AG09319 (cell line): ENCODE data around the gene CCDC180.

Source experiments
- DNase-seq: peaks from one replicate; pipeline ENCODE4 v3.0.0-alpha.2; 2010; ENCODE audit warnings: low read depth; ENCODE audit errors: extremely low read depth
- TF ChIP-seq, protein P1 (sequence below): IDR thresholded peaks from 2 replicates; pipeline ENCODE4 v1.5.1; 2011; ENCODE audit warnings: low read depth, mild to moderate bottlenecking, inconsistent platforms, low read length, moderate library complexity

CCDC180 gene

DNA sequence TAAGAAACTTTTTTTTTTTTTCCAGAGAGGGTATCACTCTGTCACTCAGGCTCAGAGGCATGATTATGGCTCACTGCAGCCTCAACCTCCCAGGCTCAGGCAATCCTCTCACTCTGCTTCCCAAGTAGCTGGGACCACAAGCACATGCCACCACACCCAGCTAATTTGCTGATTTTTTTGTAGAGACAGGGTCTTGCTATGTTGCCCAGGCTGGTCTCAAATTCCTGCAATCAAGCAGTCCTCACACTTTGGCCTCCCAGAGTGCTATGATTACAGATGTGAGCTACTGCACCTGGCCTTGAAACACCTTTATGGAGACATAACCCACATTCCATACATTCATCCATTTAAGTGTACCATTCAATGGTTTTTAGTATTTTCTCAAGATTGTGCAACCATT, 23.7 kb upstream of the CCDC180 start:
- DNase-seq, result no peak
- TF ChIP-seq, protein P1, sequence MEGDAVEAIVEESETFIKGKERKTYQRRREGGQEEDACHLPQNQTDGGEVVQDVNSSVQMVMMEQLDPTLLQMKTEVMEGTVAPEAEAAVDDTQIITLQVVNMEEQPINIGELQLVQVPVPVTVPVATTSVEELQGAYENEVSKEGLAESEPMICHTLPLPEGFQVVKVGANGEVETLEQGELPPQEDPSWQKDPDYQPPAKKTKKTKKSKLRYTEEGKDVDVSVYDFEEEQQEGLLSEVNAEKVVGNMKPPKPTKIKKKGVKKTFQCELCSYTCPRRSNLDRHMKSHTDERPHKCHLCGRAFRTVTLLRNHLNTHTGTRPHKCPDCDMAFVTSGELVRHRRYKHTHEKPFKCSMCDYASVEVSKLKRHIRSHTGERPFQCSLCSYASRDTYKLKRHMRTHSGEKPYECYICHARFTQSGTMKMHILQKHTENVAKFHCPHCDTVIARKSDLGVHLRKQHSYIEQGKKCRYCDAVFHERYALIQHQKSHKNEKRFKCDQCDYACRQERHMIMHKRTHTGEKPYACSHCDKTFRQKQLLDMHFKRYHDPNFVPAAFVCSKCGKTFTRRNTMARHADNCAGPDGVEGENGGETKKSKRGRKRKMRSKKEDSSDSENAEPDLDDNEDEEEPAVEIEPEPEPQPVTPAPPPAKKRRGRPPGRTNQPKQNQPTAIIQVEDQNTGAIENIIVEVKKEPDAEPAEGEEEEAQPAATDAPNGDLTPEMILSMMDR, result no peak

DNA sequence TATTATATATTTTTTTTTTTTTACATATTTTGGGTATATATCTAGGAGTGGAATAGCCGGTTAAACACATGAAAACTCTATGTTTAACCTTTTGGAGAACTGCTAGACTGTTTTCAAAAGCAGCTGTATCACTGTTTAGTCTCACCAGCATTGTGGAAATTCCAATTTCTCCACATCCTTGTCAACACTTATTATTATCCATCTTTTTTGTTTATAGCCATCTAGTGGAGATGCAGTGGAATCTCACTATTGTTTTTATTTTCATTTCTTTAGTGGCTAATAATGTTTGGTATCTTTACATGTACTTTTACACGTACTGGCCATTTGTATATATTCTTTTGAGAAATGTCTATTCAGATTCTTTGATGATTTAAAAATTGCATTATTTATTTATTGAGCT, 22.7 kb upstream of the CCDC180 start:
- TF ChIP-seq, protein P1, result no peak
- no peak for DNase-seq

DNA sequence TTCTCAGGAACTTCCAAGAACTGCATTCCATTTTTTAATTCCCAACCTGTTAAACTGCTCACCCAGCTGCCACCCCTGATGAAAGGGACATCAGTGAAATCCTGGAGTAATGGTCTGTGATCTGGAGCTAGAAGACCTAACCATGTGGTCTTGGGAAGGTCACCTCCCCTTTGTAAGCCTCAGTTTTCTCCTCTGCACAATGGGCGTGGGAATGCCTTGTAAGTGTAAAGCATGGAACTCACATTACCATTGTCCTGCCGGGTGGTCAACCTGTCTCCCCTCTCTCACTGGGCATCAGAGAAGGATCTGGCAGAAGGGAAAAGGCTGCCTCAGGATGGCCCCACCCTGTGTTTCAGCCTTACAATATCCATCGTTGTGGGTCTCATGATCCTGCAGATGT, 15.3 kb upstream of the CCDC180 start:
- TF ChIP-seq, protein P1, result no peak
- DNase-seq, result no peak

DNA sequence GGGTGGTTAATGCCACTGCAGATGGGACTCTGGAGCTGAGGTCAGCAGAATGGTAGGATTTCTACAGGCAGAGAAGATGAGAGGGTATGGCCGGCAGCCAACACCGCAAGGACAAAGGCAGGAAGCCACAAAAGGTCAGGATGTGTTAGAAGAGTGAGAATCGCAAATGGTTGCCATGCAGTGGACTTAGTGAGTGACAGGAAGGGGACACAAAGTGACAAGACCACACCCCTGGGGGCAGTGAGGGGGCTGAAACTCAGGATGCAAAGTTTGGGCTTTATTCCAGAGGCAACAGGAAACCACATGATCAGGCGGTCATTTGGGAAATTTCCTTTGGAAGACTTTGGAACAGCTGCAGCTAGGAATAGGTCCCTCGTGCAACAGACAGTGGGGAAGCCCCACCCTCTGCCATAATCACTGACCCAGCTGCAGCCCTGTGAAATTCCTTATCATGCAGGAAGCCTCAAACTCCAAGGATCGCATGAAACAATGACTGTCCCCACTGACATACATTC, 14.2 kb upstream of the CCDC180 start:
- peak; percentile 2 for DNase-seq
- TF ChIP-seq, protein P1, result no peak

DNA sequence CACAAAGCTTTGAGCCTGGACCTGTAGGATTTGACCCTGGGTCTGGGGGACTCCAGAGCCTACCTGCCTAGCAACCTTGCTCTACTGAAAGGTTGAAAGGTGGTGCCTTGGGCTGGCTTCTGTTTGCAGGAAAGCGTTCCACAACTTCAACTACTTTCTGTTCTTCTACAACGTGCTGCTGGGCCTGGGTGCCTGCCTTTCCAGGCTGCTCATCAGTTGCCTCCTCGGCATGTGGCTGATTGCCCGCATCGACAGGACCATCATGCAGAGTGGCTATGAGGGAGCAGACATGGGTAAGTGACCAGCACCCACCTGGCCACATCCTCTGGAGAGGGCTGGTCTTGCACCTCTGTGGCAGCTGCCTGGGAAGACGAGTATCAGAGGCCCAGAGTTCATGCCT, 13.6 kb upstream of the CCDC180 start:
- DNase-seq, result no peak
- TF ChIP-seq, protein P1, result no peak

DNA sequence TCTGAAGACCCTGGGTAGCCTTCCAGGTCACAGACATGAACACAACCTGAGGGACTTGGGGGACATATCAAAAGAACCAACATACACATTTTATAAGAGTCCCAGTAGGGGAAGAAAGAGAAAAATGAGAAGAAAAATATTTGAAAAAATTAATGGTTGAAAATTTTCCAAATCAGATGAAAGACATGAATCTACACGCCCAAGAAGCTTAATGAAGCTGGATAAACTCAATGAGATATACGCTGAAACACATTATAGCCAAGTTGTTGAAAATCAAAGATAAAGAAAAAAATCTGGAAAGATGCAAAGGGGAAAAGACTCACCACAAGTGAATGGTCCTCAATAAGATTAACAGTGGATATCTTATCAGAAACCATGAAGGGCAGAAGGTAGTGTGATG, 9.6 kb upstream of the CCDC180 start:
- no peak for DNase-seq
- TF ChIP-seq, protein P1, result no peak

DNA sequence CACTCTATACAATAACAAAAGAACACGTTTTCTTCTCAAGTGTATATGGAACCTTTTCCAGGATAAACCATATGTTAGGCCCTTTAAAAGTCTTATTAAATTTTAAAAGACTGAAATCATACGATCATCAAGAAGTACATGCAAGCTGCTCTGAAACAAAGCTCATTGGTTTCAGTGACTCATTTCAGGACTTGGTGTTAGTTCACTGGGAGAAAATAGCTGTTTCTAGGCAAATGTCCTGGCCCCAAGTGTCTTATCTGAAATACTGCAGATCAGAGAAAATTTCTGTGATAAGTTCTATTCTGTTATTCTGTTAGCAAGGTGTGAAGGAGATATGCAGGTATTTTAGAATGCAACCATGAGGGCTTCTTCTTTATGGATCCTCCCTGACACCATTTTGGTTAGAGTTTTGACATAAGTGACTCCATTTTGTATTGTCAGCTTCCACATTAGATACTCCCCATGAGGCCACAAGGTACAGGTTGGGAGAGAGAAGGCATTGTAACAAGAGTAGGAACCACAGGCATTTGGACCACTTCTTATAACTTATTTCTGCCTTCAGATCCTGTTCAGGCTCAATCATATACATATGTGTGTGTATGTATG, 7.5 kb upstream of the CCDC180 start:
- TF ChIP-seq, protein P1, result no peak
- no peak for DNase-seq
